HG02642 (cell line): ENCODE data around the gene APH1A.
"Not testable (repeated sequence)": the region's sequence is repeated elsewhere in the genome, so short reads cannot be mapped to it uniquely, and the experiment has no call there.

Experiments used
- ATAC-seq: cut with Tn5 transposase; IDR thresholded peaks from one replicate; pipeline ENCODE4 v1.9.1; 2021; ENCODE audit warnings: mild to moderate bottlenecking; ENCODE audit not compliant: unreplicated experiment, poor library complexity

The APH1A gene

DNA sequence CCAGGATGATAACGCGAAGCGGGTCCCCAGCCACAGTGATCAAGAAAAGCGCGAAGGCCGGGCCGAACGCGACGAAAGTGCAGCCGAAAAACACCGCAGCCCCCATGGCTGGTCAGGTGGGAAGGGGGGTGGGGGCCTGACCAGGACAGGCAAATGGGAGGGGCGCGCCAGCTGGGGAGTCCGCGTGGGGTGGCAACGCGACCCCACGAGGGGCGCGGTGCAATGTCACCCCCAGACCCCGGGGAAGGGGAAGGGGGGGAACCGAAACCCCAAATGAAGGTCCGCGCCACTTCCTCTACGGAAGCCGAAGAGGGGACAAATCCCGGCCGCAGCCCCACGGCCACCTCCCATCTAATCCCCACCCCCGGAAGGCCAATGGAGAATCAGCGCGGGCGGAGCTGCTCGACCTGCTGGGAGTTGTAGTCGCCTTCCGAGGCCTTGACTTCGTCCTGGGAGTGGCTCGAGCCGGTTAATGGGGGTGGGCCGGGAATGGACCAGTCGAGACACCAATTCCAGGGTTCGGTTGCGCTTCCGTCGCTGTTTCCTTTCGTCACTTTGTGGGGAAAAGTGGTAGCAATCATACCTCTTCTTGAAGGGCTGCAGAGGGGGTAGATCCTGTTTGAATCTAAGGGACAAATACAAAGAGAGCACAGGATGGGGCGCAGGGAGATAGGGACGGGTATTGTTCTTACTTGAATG lies at the start of gene APH1A:
APH1A (minus strand) TSS at position 312 of the 699 bp plus-strand sequence; CDS start at position 106, 206 bp downstream.
- peak; percentile 92 for ATAC-seq

DNA sequence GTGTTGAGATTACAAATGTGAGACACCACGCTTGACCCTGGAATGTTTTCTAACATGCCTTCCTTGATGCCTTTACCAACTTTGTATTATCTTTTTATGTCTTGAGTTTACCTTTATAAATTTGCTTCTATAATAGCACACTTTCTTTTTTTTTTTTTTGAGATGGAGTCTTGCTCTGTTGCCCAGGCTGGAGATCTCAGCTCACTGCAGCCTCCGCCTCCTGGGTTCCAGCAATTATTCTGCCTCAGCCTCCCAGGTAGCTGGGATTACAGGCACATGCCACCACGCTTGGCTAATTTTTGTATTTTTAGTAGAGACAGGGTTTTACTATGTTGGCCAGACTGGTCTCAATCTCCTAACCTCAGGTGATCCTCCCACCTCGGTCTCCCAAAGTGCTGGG lies 45.9 kb upstream of the APH1A start:
- not testable (repeated sequence) for ATAC-seq

DNA sequence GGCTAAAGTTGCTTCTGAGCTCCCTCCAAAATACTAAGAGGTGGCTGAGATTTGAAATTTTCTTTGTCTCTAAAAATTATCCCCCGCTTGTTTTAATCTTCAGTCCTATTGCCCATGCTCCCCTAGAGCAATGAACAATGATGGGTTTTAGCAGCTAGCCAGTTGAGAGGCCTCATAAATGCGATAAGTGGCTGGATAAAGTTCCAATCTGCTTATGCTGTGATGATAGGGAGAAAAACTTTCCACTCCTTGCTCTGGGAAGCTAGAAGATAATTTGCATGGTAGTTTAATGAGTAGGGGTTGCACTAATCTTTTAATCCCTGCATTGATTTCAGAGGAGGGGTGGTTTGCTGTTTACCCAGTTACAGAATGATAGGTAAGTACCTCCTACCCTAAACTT lies 42.9 kb upstream of the APH1A start:
- no peak for ATAC-seq

DNA sequence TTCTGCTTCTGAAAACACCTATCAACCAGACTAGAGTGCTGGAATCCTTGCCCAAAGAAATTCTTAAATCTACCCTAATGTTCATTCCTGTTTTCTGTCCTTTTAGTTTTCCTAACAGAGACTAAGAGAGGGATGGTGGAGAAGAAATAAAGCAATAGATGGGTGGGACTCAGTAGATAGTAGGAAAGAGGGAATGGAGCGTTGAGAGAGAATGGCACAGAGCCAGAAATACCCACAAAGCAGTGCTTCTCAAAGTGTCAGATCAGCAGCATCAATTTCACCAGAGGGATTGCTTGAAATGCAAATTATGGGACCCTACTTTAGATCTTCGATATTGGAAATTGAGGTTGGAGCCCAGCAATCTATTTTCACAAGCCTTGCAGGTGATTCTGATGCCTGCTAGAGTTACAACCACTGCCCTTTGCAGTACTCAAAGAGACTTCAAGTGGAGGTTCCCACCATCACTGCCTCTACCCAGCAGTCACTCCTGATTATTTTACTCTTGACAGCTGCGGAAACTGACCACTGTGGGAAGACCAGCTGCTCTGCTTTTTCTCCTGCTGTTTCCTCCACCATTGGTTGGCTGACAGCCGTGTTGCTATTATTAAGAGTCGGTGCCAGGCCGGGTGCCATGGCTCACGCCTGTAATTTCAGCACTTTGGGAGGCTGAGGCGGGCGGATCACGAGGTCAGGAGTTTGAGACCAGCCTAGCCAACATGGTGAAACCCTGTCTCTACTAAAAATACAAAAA lies 41.1 kb upstream of the APH1A start:
- ATAC-seq: no peak

GRCh38 chr1:150308585-150308984 lies 39.8 kb upstream of the APH1A start:
- not testable (repeated sequence) for ATAC-seq

- no peak for ATAC-seq
Observed at GRCh38 chr1:150302902-150303301, 34.1 kb upstream of the APH1A start.

GRCh38 chr1:150302338-150302737 lies 33.5 kb upstream of the APH1A start:
- ATAC-seq: no peak

DNA sequence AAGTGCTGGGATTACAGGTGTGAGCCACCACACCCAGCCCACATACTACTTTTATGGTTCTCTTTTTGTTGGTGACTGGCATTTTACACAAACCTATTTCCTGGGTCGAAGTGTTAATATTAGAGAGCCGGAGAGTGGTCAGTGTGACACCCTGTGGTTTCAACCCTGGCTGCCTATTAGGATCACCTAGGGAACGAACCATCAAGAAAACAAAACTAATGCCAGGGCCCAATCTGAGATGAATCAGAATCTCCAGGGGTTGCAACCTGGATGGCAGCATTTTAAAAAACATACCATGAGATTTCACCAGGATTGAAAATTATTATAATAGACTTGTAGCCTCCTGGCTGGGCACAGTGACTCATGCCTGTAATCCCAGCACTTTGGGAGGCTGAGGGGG lies 30.9 kb upstream of the APH1A start:
- ATAC-seq: no peak

GRCh38 chr1:150295476-150295875 lies 26.7 kb upstream of the APH1A start:
- no peak for ATAC-seq

DNA sequence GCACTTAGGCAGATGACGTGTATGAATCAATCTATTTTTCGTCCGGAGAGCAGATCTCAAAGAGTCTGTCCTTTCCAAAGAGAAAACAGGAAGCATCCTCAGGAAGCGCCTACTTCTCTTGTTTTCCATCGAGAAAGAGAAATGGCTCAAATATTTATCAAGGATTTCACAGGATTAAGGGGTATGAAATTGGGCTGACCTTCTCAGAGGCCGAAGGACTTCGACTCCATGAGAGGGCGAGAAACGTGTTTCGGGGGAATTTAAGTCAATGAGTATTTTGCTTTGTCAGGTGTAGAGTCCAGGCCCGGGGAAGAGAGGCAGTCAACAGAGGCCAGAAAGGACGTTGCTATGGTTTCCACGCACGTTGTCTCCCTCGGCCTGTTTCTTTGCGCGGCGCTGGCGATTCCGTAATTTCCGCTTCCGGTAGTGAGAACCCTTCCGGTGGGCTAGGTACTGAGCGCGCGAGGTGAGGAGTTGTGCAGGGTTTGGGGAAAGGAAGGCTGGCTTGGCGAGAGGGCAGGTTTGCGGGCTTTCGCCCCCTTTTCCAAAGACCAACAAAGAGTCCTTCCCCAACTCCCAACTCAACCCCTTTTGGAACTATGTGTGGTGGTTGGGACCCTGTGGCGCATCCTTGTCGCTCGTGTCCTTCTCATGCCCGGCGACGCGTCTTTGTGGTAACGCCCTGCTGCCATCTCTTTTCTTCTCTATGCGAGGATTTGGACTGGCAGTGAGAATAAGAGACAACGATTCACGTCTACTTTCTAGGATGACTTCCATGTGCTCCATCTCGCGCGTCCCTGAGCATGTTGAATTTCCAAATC lies 24.8 kb upstream of the APH1A start, which contains the start of gene MRPS21:
MRPS21 (plus strand) TSS at position 429 of the 821 bp plus-strand sequence. CDS start 506 bp downstream, outside the sequence.
- peak; percentile 96 for ATAC-seq

- no peak for ATAC-seq
Observed at GRCh38 chr1:150288822-150289221, 20.0 kb upstream of the APH1A start.

- ATAC-seq: no peak
Observed at GRCh38 chr1:150288382-150288781, 19.6 kb upstream of the APH1A start.

DNA sequence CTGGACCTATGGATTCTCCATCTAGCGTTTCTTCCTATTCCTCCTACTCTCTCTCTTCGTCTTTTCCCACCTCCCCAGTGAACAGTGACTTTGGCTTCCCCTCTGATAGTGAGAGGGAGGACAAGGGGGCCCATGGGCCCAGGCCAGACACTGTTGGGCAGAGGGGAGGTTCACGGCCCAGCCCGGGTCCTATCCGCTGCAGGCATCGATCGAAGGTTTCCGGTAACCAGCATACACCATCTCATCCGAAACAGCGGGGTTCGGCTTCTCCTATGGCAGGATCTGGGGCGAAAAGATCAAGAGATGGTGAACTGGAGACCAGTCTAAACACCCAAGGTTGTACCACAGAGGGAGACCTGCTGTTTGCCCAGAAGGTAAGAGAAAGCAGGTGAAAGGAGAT lies 14.4 kb upstream of the APH1A start:
- no peak for ATAC-seq

DNA sequence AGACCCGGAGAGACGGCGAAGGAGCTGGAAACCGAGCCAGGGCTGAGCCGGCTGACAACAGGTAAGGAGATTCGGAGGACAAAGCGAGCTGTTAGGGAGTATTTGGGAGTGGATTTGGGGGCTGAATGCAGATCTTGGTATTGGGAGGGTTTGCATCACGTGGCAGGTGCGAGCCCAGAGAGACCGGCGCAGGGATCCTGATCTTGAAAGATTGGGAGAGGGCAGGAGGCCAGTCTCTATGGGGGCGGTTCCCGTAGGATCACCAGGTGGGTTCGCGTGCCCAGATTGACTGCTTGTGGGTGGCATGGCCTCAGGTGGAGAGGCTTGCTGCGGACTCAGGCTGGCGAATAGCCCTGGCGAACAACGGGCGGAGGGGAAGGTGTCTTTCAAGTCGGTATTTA lies 13.7 kb upstream of the APH1A start:
- no peak for ATAC-seq

GRCh38 chr1:150281758-150282557 lies 13.1 kb upstream of the APH1A start, which contains the start of gene CIART:
Gene CIART (plus strand): TSS chr1:150282554. CDS start chr1:150283268, 714 bp downstream.
- peak; percentile 80 for ATAC-seq

- ATAC-seq: no peak
Observed at GRCh38 chr1:150281221-150281757, 12.5 kb upstream of the APH1A start.

- no peak for ATAC-seq
Observed at GRCh38 chr1:150280138-150280707, 11.4 kb upstream of the APH1A start.

DNA sequence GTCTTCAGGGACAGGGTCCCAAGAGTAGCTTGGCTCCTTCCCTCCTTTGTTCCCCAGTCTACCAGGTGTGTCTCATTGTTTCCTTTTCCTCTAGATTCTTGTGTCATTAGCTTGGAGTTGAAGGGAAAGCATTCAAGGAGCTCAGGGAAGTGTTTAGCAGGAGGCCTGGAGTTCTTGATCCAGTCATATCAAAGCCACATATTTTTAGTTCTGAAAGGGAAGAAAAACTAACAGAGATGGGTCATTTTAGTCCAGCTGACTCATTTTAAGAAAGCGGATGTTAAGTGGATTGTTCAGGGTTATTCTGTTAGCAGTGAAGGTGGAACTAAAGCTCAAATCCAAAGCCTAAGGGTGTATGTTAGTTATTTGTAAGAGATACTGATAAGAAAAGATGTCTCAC lies 4.5 kb upstream of the APH1A start:
- ATAC-seq: no peak

DNA sequence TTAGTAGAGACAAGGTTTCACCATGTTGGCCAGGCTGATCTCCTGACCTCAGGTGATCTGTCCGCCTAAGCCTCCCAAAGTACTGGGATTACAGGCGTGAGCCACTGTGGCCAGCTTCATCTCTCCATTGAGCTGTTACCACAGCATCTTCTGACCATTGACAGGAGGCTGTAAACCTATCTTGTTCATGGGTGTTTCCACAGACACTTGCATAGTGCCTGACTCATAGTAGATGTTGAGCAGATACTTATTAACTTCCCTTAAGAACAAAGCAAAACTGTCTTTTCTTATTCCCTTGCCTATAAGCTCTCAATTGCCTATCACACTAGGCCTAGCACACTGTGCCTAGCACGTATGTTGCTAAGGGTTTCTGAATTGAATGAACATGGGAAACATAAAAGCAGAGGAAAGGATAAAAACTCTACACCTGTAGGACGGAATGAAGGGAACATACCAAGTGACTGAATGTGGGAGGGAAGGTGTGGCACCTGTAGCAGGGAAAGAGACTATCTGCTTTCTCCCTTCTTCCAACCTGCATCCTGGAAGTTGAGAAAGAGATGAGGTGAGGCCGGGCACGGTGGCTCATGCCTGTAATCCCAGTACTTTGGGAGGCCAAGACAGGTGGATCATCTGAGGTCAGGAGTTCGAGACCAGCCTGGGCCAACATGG lies 2.6 kb upstream of the APH1A start:
- no peak for ATAC-seq
